KMS-11 (cell line): ENCODE results near the gene SATL1.
"Not testable (repeated sequence)": the region's sequence is repeated elsewhere in the genome, so short reads cannot be mapped to it uniquely, and the experiment has no call there.

ENCODE experiments used
- H2AFZ ChIP-seq: fragments of 200-600 bp; sonication (generic); 2 replicates; pipeline ENCODE4 v1.6.1; 2016; ENCODE audit warnings: antibody characterized with exemption, mixed run types, low read depth
- H3K27ac ChIP-seq: fragments of 200-600 bp; sonication (generic); 2 replicates; pipeline ENCODE4 v1.6.1; 2016; ENCODE audit warnings: mild to moderate bottlenecking, mixed run types
- H3K27me3 ChIP-seq: fragments of 200-600 bp; sonication (generic); 2 replicates; pipeline ENCODE4 v1.6.1; 2017; ENCODE audit warnings: mild to moderate bottlenecking, low read depth, mixed run types, moderate library complexity; ENCODE audit not compliant: insufficient read depth
- H3K36me3 ChIP-seq: fragments of 200-600 bp; sonication (generic); 2 replicates; pipeline ENCODE4 v1.6.1; 2017; ENCODE audit warnings: mild to moderate bottlenecking, mixed run types; ENCODE audit not compliant: insufficient read depth
- H3K4me1 ChIP-seq: fragments of 200-600 bp; sonication (generic); 2 replicates; pipeline ENCODE4 v1.6.1; 2016; ENCODE audit warnings: mild to moderate bottlenecking, low read depth, mixed run types; ENCODE audit not compliant: poor library complexity, severe bottlenecking
- H3K4me2 ChIP-seq: fragments of 200-600 bp; sonication (generic); 2 replicates; pipeline ENCODE4 v1.7.0; 2016; ENCODE audit warnings: mild to moderate bottlenecking, mixed run types
- H3K4me3 ChIP-seq: fragments of 200-600 bp; sonication (generic); IDR thresholded peaks from 2 replicates; pipeline ENCODE4 v1.6.1; 2017; ENCODE audit warnings: low read depth, low read length, mixed read lengths; ENCODE audit not compliant: insufficient read depth
- H3K79me2 ChIP-seq: fragments of 200-600 bp; sonication (generic); 2 replicates; pipeline ENCODE4 v1.6.1; 2016; ENCODE audit warnings: low read depth, mixed run types; ENCODE audit not compliant: insufficient read depth
- H3K9ac ChIP-seq: fragments of 200-600 bp; sonication (generic); 2 replicates; pipeline ENCODE4 v1.6.1; 2016; ENCODE audit warnings: mild to moderate bottlenecking, mixed run types
- H4K20me1 ChIP-seq: fragments of 200-600 bp; sonication (generic); 2 replicates; pipeline ENCODE4 v1.6.1; 2016; ENCODE audit warnings: mild to moderate bottlenecking, mixed run types; ENCODE audit not compliant: insufficient read depth
- CTCF ChIP-seq: fragments of 200-600 bp; sonication (generic); conservative IDR thresholded peaks from 2 replicates; pipeline ENCODE4 v1.6.1; 2017; ENCODE audit warnings: low read depth, mild to moderate bottlenecking, antibody characterized with exemption, low read length, moderate library complexity, mixed read lengths

The SATL1 gene

GRCh38 chrX:85084770-85085393 is 158.7 kb downstream of the SATL1 start:
- no peaks in the 10 kb centered on the region for H3K4me1 ChIP-seq
- H3K4me3 ChIP-seq, result no peak overlapping the region
- no peak overlapping the region for H3K27ac ChIP-seq
- no peaks in the 10 kb centered on the region for H3K36me3 ChIP-seq
- H3K9ac ChIP-seq, result no peak overlapping the region
- no peak overlapping the region for H2AFZ ChIP-seq
- H3K4me2 ChIP-seq, result no peak overlapping the region
- TF ChIP-seq CTCF, result peak; percentile 66
- H3K79me2 ChIP-seq, result no peaks in the 10 kb centered on the region
- no peaks in the 10 kb centered on the region for H3K27me3 ChIP-seq
- H4K20me1 ChIP-seq, result no peaks in the 10 kb centered on the region

GRCh38 chrX:85077247-85077646 is 166.3 kb downstream of the SATL1 start:
- H3K79me2 ChIP-seq, H4K20me1 ChIP-seq, H2AFZ ChIP-seq, H3K36me3 ChIP-seq, H3K9ac ChIP-seq, H3K27ac ChIP-seq, H3K4me3 ChIP-seq, H3K27me3 ChIP-seq, H3K4me1 ChIP-seq, H3K4me2 ChIP-seq: not testable (repeated sequence)

DNA sequence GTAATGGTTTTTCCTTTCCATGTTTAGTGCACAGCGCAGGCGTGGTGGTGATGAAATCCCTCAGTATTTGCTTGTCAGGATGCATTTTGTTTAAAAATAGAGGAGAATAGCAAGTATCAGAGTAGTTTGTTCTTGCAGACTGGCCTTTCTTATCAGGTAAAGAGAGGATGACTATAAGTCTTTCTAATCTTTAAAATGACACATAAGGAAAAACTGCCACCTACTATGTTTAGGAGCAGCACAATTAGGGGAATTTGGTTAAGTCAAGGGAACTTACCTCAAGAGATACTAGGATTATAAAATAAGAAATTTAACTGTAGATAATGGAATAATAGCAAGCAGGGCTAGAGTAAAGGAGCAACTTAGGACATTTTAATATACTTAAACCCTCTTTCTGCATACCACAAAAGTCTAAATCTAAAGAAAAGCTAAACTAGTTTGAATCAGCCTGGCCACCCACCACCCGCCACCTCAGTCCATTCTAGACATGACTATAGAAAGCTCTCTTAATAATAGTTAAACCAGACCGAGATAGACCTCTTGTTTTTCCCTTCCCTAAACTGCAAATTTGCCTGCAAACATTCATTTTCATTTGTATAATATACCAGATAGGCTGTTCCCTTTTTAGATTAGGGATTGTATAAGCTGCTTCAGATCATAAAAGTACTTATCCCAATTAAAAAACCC is 177.9 kb downstream of the SATL1 start:
- Histone ChIP-seq H3K9ac (no peak overlapping the region), H3K27me3 (no peaks in the 10 kb centered on the region)

GRCh38 chrX:85052636-85053343 is 190.8 kb downstream of the SATL1 start:
- no peak overlapping the region for H3K4me2 ChIP-seq
- H2AFZ ChIP-seq, result no peak overlapping the region
- H3K4me1 ChIP-seq, result no peaks in the 10 kb centered on the region
- no peaks in the 10 kb centered on the region for H3K36me3 ChIP-seq
- no peaks in the 10 kb centered on the region for H3K79me2 ChIP-seq
- H3K27me3 ChIP-seq, result no peaks in the 10 kb centered on the region
- H4K20me1 ChIP-seq, result no peaks in the 10 kb centered on the region
- no peak overlapping the region for H3K4me3 ChIP-seq
- no peak overlapping the region for H3K27ac ChIP-seq
- no peak overlapping the region for H3K9ac ChIP-seq
- TF ChIP-seq CTCF, result no peak

More for the DNA sequence above, 177.9 kb downstream of the SATL1 start:
- Histone ChIP-seq H3K79me2 (no peaks in the 10 kb centered on the region), H3K36me3 (no peaks in the 10 kb centered on the region), H4K20me1 (no peaks in the 10 kb centered on the region), H2AFZ (no peak overlapping the region), H3K4me2 (no peak overlapping the region), H3K4me1 (no peaks in the 10 kb centered on the region), H3K4me3 (no peak overlapping the region), H3K27ac (no peak overlapping the region)
- TF ChIP-seq CTCF, result no peak
